Gastrocnemius medialis (tissue), 4 donors: ENCODE results near the gene MPV17.

ENCODE experiments used
- POLR2A ChIP-seq, 2 donors: fragments of 450-650 bp; IDR thresholded peaks; one replicate each; pipeline ENCODE4 v1.6.1; 2017; ENCODE audit warnings: antibody characterized with exemption in 2 of 2, mild to moderate bottlenecking in 2 of 2, moderate library complexity in 2 of 2
- TF ChIP-seq, protein P1 (sequence below), 5 experiments: fragments of 450-650 bp in 3 of 5; fragments of 200-600 bp in 2 of 5; sonication (generic) in 2 of 5; IDR thresholded peaks in 4 of 5; conservative IDR thresholded peaks in 1 of 5; 1 replicate in 4 of 5; 2 replicates in 1 of 5; pipeline ENCODE4 v1.5.1; 2016 to 2019; ENCODE audit warnings: antibody characterized with exemption in 5 of 5, mild to moderate bottlenecking in 3 of 5, moderate library complexity in 3 of 5

DNA sequence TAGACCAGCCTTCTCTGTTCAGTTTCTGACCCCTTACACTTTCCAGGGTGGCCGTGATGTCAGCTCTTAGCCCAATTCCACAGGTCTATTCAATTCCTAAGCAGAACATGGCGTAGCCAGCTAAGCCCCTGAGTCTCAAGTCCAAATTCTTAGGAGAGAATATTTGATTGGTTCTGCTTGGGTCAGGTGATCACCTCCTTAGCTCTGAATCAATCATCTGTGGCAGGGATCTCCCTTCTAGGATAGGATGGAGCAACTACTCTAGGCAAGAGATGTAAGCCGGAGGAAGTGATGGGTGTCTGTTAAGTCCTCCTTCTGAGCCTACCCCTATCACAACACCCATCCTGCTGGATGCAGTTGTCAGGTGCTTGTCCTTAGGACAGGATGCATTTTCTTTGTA, 25.7 kb downstream of the MPV17 start:
- TF ChIP-seq, protein P1, sequence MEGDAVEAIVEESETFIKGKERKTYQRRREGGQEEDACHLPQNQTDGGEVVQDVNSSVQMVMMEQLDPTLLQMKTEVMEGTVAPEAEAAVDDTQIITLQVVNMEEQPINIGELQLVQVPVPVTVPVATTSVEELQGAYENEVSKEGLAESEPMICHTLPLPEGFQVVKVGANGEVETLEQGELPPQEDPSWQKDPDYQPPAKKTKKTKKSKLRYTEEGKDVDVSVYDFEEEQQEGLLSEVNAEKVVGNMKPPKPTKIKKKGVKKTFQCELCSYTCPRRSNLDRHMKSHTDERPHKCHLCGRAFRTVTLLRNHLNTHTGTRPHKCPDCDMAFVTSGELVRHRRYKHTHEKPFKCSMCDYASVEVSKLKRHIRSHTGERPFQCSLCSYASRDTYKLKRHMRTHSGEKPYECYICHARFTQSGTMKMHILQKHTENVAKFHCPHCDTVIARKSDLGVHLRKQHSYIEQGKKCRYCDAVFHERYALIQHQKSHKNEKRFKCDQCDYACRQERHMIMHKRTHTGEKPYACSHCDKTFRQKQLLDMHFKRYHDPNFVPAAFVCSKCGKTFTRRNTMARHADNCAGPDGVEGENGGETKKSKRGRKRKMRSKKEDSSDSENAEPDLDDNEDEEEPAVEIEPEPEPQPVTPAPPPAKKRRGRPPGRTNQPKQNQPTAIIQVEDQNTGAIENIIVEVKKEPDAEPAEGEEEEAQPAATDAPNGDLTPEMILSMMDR (IDR thresholded peaks at IDR 0.05 in 4 of 5, conservative IDR thresholded peaks at IDR 0.05 in 1 of 5), result no peak
- TF ChIP-seq POLR2A (IDR thresholded peaks at IDR 0.05), result no peak
